Mesenchymal stem cell (in vitro differentiated cells and primary cell): ENCODE results near the gene ARHGAP24.

Experiments
- DNase-seq: peaks from one replicate; pipeline ENCODE4 v3.0.0-alpha.2; 2013
- H2AFZ ChIP-seq: one replicate; pipeline ENCODE4 v1.6.1; 2013; ENCODE audit warnings: low read depth, mild to moderate bottlenecking, control low read depth, inconsistent platforms, low read length, moderate library complexity
- H2AK5ac ChIP-seq: 2 replicates; pipeline ENCODE4 v1.6.1; 2013; ENCODE audit warnings: low read length, moderate library complexity, mild to moderate bottlenecking, inconsistent platforms; ENCODE audit not compliant: severe bottlenecking
- H2BK120ac ChIP-seq: one replicate; pipeline ENCODE4 v1.6.1; 2013; ENCODE audit warnings: low read depth, mild to moderate bottlenecking, inconsistent platforms, low read length, moderate library complexity
- H2BK12ac ChIP-seq, 2 experiments: one replicate each; pipeline ENCODE4 v1.6.1; 2013; ENCODE audit warnings: inconsistent platforms in 2 of 2, low read length in 2 of 2, mild to moderate bottlenecking in 2 of 2, moderate library complexity in 2 of 2, control low read depth in 1 of 2
- H2BK15ac ChIP-seq: one replicate; pipeline ENCODE4 v1.6.1; 2013; ENCODE audit warnings: mild to moderate bottlenecking, low read depth, inconsistent platforms; ENCODE audit not compliant: poor library complexity, severe bottlenecking
- H2BK5ac ChIP-seq: 2 replicates; pipeline ENCODE4 v1.6.1; 2013; ENCODE audit warnings: low read depth, mild to moderate bottlenecking, low read length, control low read depth, inconsistent platforms; ENCODE audit not compliant: poor library complexity, severe bottlenecking
- H3K14ac ChIP-seq, 2 experiments: one replicate each; pipeline ENCODE4 v1.6.1; 2013; ENCODE audit warnings: inconsistent platforms in 2 of 2, low read length in 2 of 2, control low read depth in 1 of 2, mild to moderate bottlenecking in 1 of 2, moderate library complexity in 1 of 2
- H3K18ac ChIP-seq, 2 experiments: one replicate each; pipeline ENCODE4 v1.6.1; 2013; ENCODE audit warnings: inconsistent platforms in 2 of 2, low read length in 2 of 2, control low read depth in 1 of 2, low read depth in 1 of 2, mild to moderate bottlenecking in 1 of 2
- H3K23ac ChIP-seq, 2 experiments: one replicate each; pipeline ENCODE4 v1.6.1; 2013; ENCODE audit warnings: inconsistent platforms in 2 of 2, low read length in 2 of 2, mild to moderate bottlenecking in 2 of 2, moderate library complexity in 2 of 2, control low read depth in 1 of 2
- H3K27ac ChIP-seq: 2 replicates; pipeline ENCODE4 v1.5.1; 2013; ENCODE audit warnings: mild to moderate bottlenecking, moderate library complexity, low read length, control low read depth, inconsistent platforms; ENCODE audit not compliant: poor library complexity, severe bottlenecking
- H3K27me3 ChIP-seq, 2 experiments: 2 replicates each; pipeline versions ENCODE4 v1.6.1 to v1.7.0; 2013; ENCODE audit warnings: low read length in 2 of 2, mild to moderate bottlenecking in 2 of 2, moderate library complexity in 2 of 2, control low read depth in 1 of 2, inconsistent platforms in 1 of 2; ENCODE audit not compliant: control insufficient read depth in 1 of 2, insufficient read depth in 1 of 2
- H3K36me3 ChIP-seq, 2 experiments: 2 replicates each; pipeline versions ENCODE4 v1.6.1 to v1.7.0; 2013; ENCODE audit warnings: low read length in 2 of 2, control low read depth in 1 of 2, inconsistent platforms in 1 of 2, low read depth in 1 of 2, mild to moderate bottlenecking in 1 of 2; ENCODE audit not compliant: insufficient read depth in 2 of 2, control insufficient read depth in 1 of 2
- H3K4ac ChIP-seq, 2 experiments: one replicate each; pipeline ENCODE4 v1.6.1; 2013; ENCODE audit warnings: inconsistent platforms in 2 of 2, low read length in 2 of 2, mild to moderate bottlenecking in 2 of 2, moderate library complexity in 2 of 2, control low read depth in 1 of 2, low read depth in 1 of 2
- H3K4me1 ChIP-seq: 2 replicates; pipeline ENCODE4 v1.6.1; 2013; ENCODE audit warnings: low read depth, low read length, control low read depth; ENCODE audit not compliant: control insufficient read depth, insufficient read depth
- H3K4me2 ChIP-seq: 2 replicates; pipeline ENCODE4 v1.6.1; 2013; ENCODE audit warnings: low read length, mild to moderate bottlenecking, inconsistent platforms; ENCODE audit not compliant: poor library complexity, severe bottlenecking
- H3K4me3 ChIP-seq, 2 experiments: 2 replicates each; pipeline versions ENCODE4 v1.5.1 to v1.7.0; 2013; ENCODE audit warnings: low read length in 2 of 2, mild to moderate bottlenecking in 2 of 2, control low read depth in 1 of 2, low read depth in 1 of 2; ENCODE audit not compliant: insufficient read depth in 1 of 2
- H3K79me1 ChIP-seq: replicated peaks from 2 replicates; pipeline ENCODE4 v1.6.1; 2013; ENCODE audit warnings: mild to moderate bottlenecking, control low read depth, low read length, inconsistent platforms; ENCODE audit not compliant: poor library complexity, severe bottlenecking
- H3K9ac ChIP-seq: 2 replicates; pipeline ENCODE4 v1.7.0; 2013; ENCODE audit warnings: mild to moderate bottlenecking, low read length, moderate library complexity
- H3K9me3 ChIP-seq: 2 replicates; pipeline ENCODE4 v1.7.0; 2013; ENCODE audit warnings: mild to moderate bottlenecking, low read length; ENCODE audit not compliant: control insufficient read depth
- H4K8ac ChIP-seq: one replicate; pipeline ENCODE4 v1.6.1; 2013; ENCODE audit warnings: inconsistent platforms, mild to moderate bottlenecking, low read length, moderate library complexity
- H4K91ac ChIP-seq: one replicate; pipeline ENCODE4 v1.6.1; 2013; ENCODE audit warnings: mild to moderate bottlenecking, low read length, inconsistent platforms
- WGBS: methylation state at CpG from one replicate; pipeline ENCODE4 v1.1.7; 2013; ENCODE audit warnings: mixed read lengths; 5-methylcytosine and 5-hydroxymethylcytosine counted together

The ARHGAP24 gene

DNA sequence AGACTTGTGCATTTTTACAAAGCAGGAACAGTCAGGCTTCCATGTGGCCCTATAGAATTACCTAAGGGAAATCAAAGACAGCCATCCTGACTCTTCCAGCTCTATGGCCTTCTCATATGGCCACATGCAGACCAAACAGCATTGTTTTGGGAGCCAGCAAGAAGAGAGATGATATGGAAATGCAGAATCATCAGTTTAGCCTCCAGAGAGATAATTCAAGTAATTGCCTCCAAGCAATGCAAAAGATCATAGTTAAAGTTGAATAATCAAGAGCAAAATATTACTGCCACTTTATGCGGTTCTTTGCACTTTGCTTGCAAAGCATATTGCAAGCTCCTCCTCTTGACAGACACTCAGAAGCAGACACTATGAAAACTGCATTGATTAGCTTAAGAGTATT is 207.4 kb downstream of the ARHGAP24 start:
- Histone ChIP-seq H2BK120ac (no peak overlapping the region), H3K23ac (no peak overlapping the region), H4K8ac (no peak overlapping the region), H2BK5ac (no peak overlapping the region), H3K36me3 (peaks cover 0 to 4% of the 10 kb centered on the region in 2 experiments), H2AK5ac (no peak overlapping the region), H3K4me1 (no peaks in the 10 kb centered on the region), H3K9me3 (no peaks in the 10 kb centered on the region), H2AFZ (no peak overlapping the region), H3K4me3 (no peak overlapping the region), H3K14ac (no peak overlapping the region), H3K4me2 (no peak overlapping the region), H3K27me3 (no peaks in the 10 kb centered on the region), H3K9ac (peak overlapping the region; percentile 66), H2BK12ac (no peak overlapping the region), H4K91ac (no peak overlapping the region), H3K4ac (no peak overlapping the region), H3K79me1 (no peaks in the 10 kb centered on the region), H2BK15ac (no peak overlapping the region), H3K27ac (no peak overlapping the region), H3K18ac (no peak overlapping the region)
- WGBS, result 100% methylated on average over 1 of the region's 1 CpG
- no peak for DNase-seq

DNA sequence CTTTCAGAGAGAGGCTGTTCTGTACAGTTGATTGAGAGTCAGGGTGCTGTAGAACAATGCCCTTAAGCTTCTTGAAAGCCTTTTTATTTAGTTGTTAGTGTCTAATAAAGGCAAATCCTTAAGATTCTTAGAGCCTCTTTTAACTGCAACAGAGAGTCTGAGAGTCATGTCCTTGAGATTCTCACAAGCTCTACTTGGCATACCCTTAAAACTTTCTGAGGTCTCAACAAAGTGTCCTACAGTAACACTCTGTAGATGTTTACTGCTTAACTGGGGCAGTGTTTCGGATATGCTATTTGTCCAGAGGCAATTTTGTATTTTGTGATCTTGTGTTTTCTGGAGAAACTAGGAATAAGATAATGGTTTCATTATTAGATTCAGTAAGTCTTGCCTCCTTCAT is 209.7 kb downstream of the ARHGAP24 start:
- Histone ChIP-seq H3K18ac (no peak overlapping the region), H2BK15ac (no peak overlapping the region), H3K4ac (no peak overlapping the region), H3K4me3 (no peak overlapping the region), H3K4me2 (no peak overlapping the region), H3K79me1 (no peaks in the 10 kb centered on the region), H3K9ac (no peak overlapping the region), H2AFZ (no peak overlapping the region), H4K91ac (no peak overlapping the region), H2BK120ac (no peak overlapping the region), H3K14ac (no peak overlapping the region), H3K36me3 (no peaks in the 10 kb centered on the region), H2BK12ac (no peak overlapping the region), H4K8ac (no peak overlapping the region), H3K27me3 (no peaks in the 10 kb centered on the region), H2BK5ac (no peak overlapping the region), H3K4me1 (no peaks in the 10 kb centered on the region), H3K9me3 (no peaks in the 10 kb centered on the region), H3K27ac (no peak overlapping the region), H2AK5ac (no peak overlapping the region), H3K23ac (no peak overlapping the region)
- DNase-seq, result no peak
- 100% methylated on average over 1 of the region's 1 CpG for WGBS

DNA sequence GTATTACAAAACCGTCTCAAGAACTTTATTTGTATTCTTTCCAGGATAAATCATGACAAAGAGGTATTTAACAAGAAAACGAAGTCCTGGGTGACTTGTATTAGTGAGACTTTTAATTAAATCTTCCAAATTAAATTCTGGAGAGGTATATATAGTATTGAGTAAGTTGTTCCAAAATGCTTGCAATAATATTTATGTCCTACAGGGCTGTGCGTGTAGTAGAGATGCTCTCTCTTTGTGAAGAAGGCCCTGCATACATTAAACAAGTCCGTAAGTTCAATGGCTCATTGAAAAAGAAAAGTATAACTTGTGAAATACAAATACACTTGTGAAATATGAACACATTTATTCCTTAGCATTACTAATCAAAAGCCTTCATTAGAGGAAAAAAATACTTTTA is 211.4 kb downstream of the ARHGAP24 start:
- DNase-seq, result no peak
- H2AFZ ChIP-seq, result no peak overlapping the region
- H3K18ac ChIP-seq, result no peak overlapping the region
- no peaks in the 10 kb centered on the region for H3K79me1 ChIP-seq
- no peaks in the 10 kb centered on the region for H3K9me3 ChIP-seq
- H3K4me3 ChIP-seq, result no peak overlapping the region
- no peak overlapping the region for H2BK15ac ChIP-seq
- H3K27ac ChIP-seq, result no peak overlapping the region
- no peak overlapping the region for H2AK5ac ChIP-seq
- H2BK120ac ChIP-seq, result no peak overlapping the region
- 100% methylated on average over 1 of the region's 4 CpGs for WGBS
- no peaks in the 10 kb centered on the region for H3K4me1 ChIP-seq
- no peak overlapping the region for H3K23ac ChIP-seq
- H2BK5ac ChIP-seq, result no peak overlapping the region
- H3K14ac ChIP-seq, result no peak overlapping the region
- H3K36me3 ChIP-seq, result no peaks in the 10 kb centered on the region
- no peak overlapping the region for H4K91ac ChIP-seq
- H4K8ac ChIP-seq, result no peak overlapping the region
- H2BK12ac ChIP-seq, result no peak overlapping the region
- H3K27me3 ChIP-seq, result no peaks in the 10 kb centered on the region
- no peak overlapping the region for H3K9ac ChIP-seq
- no peak overlapping the region for H3K4ac ChIP-seq
- H3K4me2 ChIP-seq, result no peak overlapping the region

DNA sequence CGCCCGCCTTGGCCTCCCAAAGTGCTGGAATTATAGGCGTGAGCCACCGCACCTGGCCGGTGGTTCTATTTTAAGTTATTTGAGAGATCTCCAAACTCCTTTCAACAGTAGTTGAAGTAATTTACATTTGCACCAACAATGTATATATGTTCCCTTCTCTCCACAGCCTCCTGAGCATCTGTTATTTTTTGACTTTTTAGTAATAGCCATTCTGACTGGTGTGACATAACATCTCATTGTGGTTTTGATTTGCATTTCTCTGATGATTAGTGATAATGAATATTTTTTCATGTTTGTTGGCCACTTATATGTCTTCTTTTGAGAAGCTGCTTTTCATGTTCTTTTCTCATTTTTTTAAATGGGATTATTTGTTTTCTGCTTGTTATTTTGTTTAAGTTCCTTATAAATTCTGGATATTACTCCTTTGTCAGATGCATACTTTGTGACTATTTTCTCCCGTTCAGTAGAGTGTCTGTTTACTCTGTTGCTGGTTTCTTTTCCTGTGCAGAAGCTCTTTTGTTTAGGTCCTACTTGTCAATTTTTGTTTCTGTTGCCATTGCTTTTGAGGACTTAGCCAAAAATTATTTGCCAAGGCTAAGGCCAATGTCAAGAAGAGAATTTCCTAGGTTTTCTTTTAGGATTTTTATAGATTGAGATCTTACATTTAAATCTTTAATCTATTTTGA is 213.2 kb downstream of the ARHGAP24 start:
- H3K4me1 ChIP-seq, result no peaks in the 10 kb centered on the region
- no peak overlapping the region for H3K18ac ChIP-seq
- H3K36me3 ChIP-seq, result no peaks in the 10 kb centered on the region
- H4K91ac ChIP-seq, result no peak overlapping the region
- H2BK120ac ChIP-seq, result no peak overlapping the region
- no peak for DNase-seq
- WGBS, result 51% methylated on average over 2 of the region's 6 CpGs
- no peak overlapping the region for H3K4ac ChIP-seq
- no peak overlapping the region for H2BK12ac ChIP-seq
- H3K27me3 ChIP-seq, result no peaks in the 10 kb centered on the region
- no peak overlapping the region for H2BK15ac ChIP-seq
- no peaks in the 10 kb centered on the region for H3K9me3 ChIP-seq
- H3K79me1 ChIP-seq, result no peaks in the 10 kb centered on the region
- H3K9ac ChIP-seq, result no peak overlapping the region
- no peak overlapping the region for H3K4me2 ChIP-seq
- no peak overlapping the region for H3K4me3 ChIP-seq
- H3K27ac ChIP-seq, result no peak overlapping the region
- H4K8ac ChIP-seq, result no peak overlapping the region
- H3K14ac ChIP-seq, result no peak overlapping the region
- H2BK5ac ChIP-seq, result no peak overlapping the region
- no peak overlapping the region for H2AK5ac ChIP-seq
- H2AFZ ChIP-seq, result no peak overlapping the region
- H3K23ac ChIP-seq, result no peak overlapping the region
